Measurements from ENCODE around the gene PPP4C.
"Not testable (repeated sequence)": the region's sequence is repeated elsewhere in the genome, so short reads cannot be mapped to it uniquely, and the experiment has no call there.

PPP4C gene

GRCh38 chr16:30115238-30115637, 39.4 kb downstream of the PPP4C start:
- DNase-seq (ENCODE audit: low read depth), result no peak
- no peak overlapping the region for H3K4me3 ChIP-seq (ENCODE audit: low read depth, low read length)

- DNase-seq (ENCODE audit: low read depth), result no peak
- H3K4me3 ChIP-seq (ENCODE audit: low read depth, low read length), result no peak overlapping the region
Observed at GRCh38 chr16:30116291-30117207, 40.8 kb downstream of the PPP4C start.

GRCh38 chr16:30117768-30118167, 42.0 kb downstream of the PPP4C start:
- DNase-seq (ENCODE audit: low read depth), result no peak

GRCh38 chr16:30119428-30119827, 43.6 kb downstream of the PPP4C start:
- no peak for DNase-seq (ENCODE audit: low read depth)

More at GRCh38 chr16:30117768-30118167, 42.0 kb downstream of the PPP4C start:
- no peak overlapping the region for H3K4me3 ChIP-seq (ENCODE audit: low read depth, low read length)

GRCh38 chr16:30120340-30121105, 44.7 kb downstream of the PPP4C start:
- no peak overlapping the region for H3K4me3 ChIP-seq (ENCODE audit: low read depth, low read length)
- DNase-seq (ENCODE audit: low read depth), result no peak

More at GRCh38 chr16:30119428-30119827, 43.6 kb downstream of the PPP4C start:
- no peak overlapping the region for H3K4me3 ChIP-seq (ENCODE audit: low read depth, low read length)

GRCh38 chr16:30121741-30122571, 46.2 kb downstream of the PPP4C start:
- no peak for DNase-seq (ENCODE audit: low read depth)
- H3K4me3 ChIP-seq (ENCODE audit: low read depth, low read length), result peak overlapping the region; percentile 87

GRCh38 chr16:30122604-30123160, 46.9 kb downstream of the PPP4C start:
- DNase-seq (ENCODE audit: low read depth), result no peak
- H3K4me3 ChIP-seq (ENCODE audit: low read depth, low read length), result peak overlapping the region; percentile 87

- no peak for DNase-seq (ENCODE audit: low read depth)
- no peak overlapping the region for H3K4me3 ChIP-seq (ENCODE audit: low read depth, low read length)
Observed at GRCh38 chr16:30124985-30125379, 49.2 kb downstream of the PPP4C start.

GRCh38 chr16:30125690-30126089, 49.9 kb downstream of the PPP4C start:
- H3K4me3 ChIP-seq (ENCODE audit: low read depth, low read length); DNase-seq (ENCODE audit: low read depth): not testable (repeated sequence)

- no peak overlapping the region for H3K4me3 ChIP-seq (ENCODE audit: low read depth, low read length)
- DNase-seq (ENCODE audit: low read depth), result no peak
Observed at GRCh38 chr16:30127993-30128392, 52.2 kb downstream of the PPP4C start.

GRCh38 chr16:30131869-30132475, 56.2 kb downstream of the PPP4C start:
- no peak for DNase-seq (ENCODE audit: low read depth)
- H3K4me3 ChIP-seq (ENCODE audit: low read depth, low read length), result no peak overlapping the region

GRCh38 chr16:30132591-30132990, 56.8 kb downstream of the PPP4C start:
- H3K4me3 ChIP-seq (ENCODE audit: low read depth, low read length), result no peak overlapping the region
- no peak for DNase-seq (ENCODE audit: low read depth)

Data from skeletal muscle cell (primary cell).